Ishikawa (cell line): ENCODE data around the gene A4GALT.

ENCODE experiments used
- CEBPB ChIP-seq: IDR thresholded peaks from 2 replicates; pipeline ENCODE4 v1.6.1; 2012
- CREB1 ChIP-seq: IDR thresholded peaks from 2 replicates; pipeline ENCODE4 v1.6.1; 2012; ENCODE audit warnings: low read depth
- EGR1 ChIP-seq: IDR thresholded peaks from 2 replicates; pipeline ENCODE4 v1.6.1; 2012
- EP300 ChIP-seq: IDR thresholded peaks from 2 replicates; pipeline ENCODE4 v1.6.1; 2012; ENCODE audit warnings: borderline replicate concordance
- FOXM1 ChIP-seq: IDR thresholded peaks from 2 replicates; pipeline ENCODE4 v1.6.1; 2012; ENCODE audit warnings: low read depth, borderline replicate concordance
- NFIC ChIP-seq: IDR thresholded peaks from 2 replicates; pipeline ENCODE4 v1.6.1; 2012
- RAD21 ChIP-seq: IDR thresholded peaks from 2 replicates; pipeline ENCODE4 v1.6.1; 2012; ENCODE audit warnings: low read depth
- TAF1 ChIP-seq: IDR thresholded peaks from 2 replicates; pipeline ENCODE4 v1.6.1; 2012; ENCODE audit warnings: low read depth, mild to moderate bottlenecking
- TCF12 ChIP-seq: IDR thresholded peaks from 2 replicates; pipeline ENCODE4 v1.6.1; 2012; ENCODE audit warnings: low read depth
- TEAD4 ChIP-seq: IDR thresholded peaks from 2 replicates; pipeline ENCODE4 v1.6.1; 2012
- YY1 ChIP-seq: IDR thresholded peaks from 2 replicates; pipeline ENCODE4 v1.6.1; 2012; ENCODE audit warnings: low read depth
- ZBTB7A ChIP-seq: IDR thresholded peaks from 2 replicates; pipeline ENCODE4 v1.6.1; 2012; ENCODE audit warnings: low read depth
- TF ChIP-seq, protein P1 (sequence below): IDR thresholded peaks from 2 replicates; pipeline ENCODE4 v1.6.1; 2012; ENCODE audit warnings: low read depth, mild to moderate bottlenecking
- TF ChIP-seq, protein P2 (sequence below): IDR thresholded peaks from 2 replicates; pipeline ENCODE4 v1.6.1; 2012
- TF ChIP-seq, protein P3 (sequence below): IDR thresholded peaks from 2 replicates; pipeline ENCODE4 v1.6.1; 2012

Gene A4GALT

DNA sequence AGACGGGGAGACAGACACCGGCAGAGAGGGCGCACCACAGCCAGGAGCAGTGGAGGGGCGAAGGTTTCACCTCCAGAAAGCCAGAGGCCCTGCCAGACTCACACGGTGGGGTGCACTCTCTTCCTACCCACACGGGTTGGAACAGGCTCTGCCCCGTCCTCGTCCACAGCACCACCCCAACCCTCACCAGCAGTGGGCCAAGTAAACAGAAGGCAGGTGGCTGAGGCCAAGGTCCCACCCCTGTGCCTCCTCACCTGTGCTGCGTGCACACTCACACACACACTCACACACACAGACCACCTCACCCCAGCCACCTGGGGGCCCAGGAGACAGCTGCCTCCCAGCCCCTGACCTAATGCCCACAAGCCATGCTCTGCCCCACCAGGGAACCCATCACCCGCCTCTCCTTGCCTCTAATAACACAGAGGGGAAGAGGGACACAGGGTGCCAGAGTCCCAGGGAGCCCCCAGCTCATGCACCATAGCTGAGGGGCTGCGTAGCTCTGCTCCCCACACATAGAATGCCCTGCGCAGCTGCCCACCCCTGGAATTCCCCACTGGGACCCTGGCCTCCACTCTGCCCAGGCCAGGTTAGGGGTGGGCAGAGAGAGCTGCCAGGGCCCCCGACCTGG, 74.6 kb downstream of the A4GALT start:
- TF ChIP-seq EP300 = no peak
- TF ChIP-seq, protein P1, sequence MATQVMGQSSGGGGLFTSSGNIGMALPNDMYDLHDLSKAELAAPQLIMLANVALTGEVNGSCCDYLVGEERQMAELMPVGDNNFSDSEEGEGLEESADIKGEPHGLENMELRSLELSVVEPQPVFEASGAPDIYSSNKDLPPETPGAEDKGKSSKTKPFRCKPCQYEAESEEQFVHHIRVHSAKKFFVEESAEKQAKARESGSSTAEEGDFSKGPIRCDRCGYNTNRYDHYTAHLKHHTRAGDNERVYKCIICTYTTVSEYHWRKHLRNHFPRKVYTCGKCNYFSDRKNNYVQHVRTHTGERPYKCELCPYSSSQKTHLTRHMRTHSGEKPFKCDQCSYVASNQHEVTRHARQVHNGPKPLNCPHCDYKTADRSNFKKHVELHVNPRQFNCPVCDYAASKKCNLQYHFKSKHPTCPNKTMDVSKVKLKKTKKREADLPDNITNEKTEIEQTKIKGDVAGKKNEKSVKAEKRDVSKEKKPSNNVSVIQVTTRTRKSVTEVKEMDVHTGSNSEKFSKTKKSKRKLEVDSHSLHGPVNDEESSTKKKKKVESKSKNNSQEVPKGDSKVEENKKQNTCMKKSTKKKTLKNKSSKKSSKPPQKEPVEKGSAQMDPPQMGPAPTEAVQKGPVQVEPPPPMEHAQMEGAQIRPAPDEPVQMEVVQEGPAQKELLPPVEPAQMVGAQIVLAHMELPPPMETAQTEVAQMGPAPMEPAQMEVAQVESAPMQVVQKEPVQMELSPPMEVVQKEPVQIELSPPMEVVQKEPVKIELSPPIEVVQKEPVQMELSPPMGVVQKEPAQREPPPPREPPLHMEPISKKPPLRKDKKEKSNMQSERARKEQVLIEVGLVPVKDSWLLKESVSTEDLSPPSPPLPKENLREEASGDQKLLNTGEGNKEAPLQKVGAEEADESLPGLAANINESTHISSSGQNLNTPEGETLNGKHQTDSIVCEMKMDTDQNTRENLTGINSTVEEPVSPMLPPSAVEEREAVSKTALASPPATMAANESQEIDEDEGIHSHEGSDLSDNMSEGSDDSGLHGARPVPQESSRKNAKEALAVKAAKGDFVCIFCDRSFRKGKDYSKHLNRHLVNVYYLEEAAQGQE = no peak
- TF ChIP-seq YY1 = no peak
- TF ChIP-seq NFIC = no peak
- TF ChIP-seq ZBTB7A = no peak
- no peak for TF ChIP-seq RAD21
- no peak for TF ChIP-seq EGR1
- no peak for TF ChIP-seq TCF12
- TF ChIP-seq, protein P2, sequence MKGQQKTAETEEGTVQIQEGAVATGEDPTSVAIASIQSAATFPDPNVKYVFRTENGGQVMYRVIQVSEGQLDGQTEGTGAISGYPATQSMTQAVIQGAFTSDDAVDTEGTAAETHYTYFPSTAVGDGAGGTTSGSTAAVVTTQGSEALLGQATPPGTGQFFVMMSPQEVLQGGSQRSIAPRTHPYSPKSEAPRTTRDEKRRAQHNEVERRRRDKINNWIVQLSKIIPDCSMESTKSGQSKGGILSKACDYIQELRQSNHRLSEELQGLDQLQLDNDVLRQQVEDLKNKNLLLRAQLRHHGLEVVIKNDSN = no peak
- no peak for TF ChIP-seq CEBPB
- TF ChIP-seq TAF1 = no peak

GRCh38 chr22:42645341-42645937, 75.2 kb downstream of the A4GALT start:
- TF ChIP-seq CEBPB (no peak), TEAD4 (no peak), RAD21 (no peak)

- no peak for TF ChIP-seq YY1
- TF ChIP-seq CREB1 = no peak
- no peak for TF ChIP-seq EGR1
- no peak for TF ChIP-seq NFIC
- TF ChIP-seq FOXM1 = no peak
- TF ChIP-seq, protein P3, sequence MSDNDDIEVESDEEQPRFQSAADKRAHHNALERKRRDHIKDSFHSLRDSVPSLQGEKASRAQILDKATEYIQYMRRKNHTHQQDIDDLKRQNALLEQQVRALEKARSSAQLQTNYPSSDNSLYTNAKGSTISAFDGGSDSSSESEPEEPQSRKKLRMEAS = no peak
- TF ChIP-seq TEAD4 = no peak
These were observed 76.0 kb downstream of the A4GALT start for GRCh38 chr22:42644422-42645340.

DNA sequence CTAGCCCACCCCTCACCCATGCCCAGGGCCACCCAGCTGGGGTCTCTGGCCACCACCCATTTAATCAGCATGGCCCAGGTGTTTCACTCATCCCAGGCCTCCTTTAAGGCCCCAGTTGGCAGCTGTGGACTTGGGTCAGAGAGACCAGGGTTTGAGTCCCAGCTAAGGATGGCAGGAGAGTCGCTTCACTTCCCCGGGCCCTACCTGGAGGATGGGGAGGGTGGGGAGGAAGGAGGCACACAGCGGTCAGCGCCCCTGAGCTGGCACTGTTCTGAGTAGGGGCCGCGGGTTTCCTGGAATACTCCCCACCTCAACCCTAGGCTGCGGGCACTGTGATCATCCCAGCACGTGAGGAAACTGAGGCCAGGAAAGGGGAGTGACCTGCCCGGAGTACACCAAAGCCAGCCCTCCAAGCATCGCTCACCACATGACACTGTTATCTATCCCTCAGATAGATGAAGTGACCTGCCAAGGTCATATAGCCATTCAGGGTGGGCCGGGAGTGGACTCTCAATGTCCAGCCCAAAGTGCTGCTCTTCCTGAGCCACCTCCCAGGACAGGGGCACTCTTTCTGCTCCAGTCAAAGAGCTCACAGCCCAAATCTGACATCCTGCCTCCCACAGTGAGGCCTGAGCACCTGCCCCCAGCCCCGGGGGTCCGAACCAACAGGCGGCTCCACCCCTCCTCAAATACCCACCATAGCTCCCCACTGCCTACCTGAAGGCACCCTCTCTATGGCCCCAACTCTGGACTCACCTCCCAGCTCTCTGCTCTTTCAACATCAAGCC, 76.8 kb downstream of the A4GALT start:
- TF ChIP-seq TCF12 = no peak
- TF ChIP-seq EP300 = no peak

GRCh38 chr22:42642806-42643633, 77.7 kb downstream of the A4GALT start:
- TF ChIP-seq NFIC (no peak), FOXM1 (no peak), RAD21 (no peak), YY1 (no peak), ZBTB7A (no peak), CREB1 (no peak), EGR1 (no peak), TCF12 (no peak), EP300 (no peak)
- TF ChIP-seq, protein P1 = no peak
- TF ChIP-seq, protein P2 = no peak
